GM23338 (cell line): Measurements from ENCODE around the gene SIKE1. TPM values are rescaled to one million over a fixed set of nuclear protein-coding genes. Genes with fewer than 3 reads are reported as not detected.
A peak's percentile ranks its signal among the peaks of the same experiment; 100 is the strongest.

Experiments
- ATAC-seq: fragments of 200-7000 bp; cut with Tn5 transposase; 3 replicates; pipeline ENCODE4 v1.9.1; 2020
- DNase-seq: peaks from one replicate; pipeline ENCODE4 v3.0.0-alpha.2; 2015; ENCODE audit warnings: low spot score
- H2AFZ ChIP-seq: fragments of 200-600 bp; sonication (generic); 2 replicates; pipeline ENCODE4 v1.8.0; 2016; ENCODE audit warnings: antibody characterized with exemption, mild to moderate bottlenecking, moderate library complexity
- H3F3A ChIP-seq: fragments of 200-600 bp; sonication (generic); replicated peaks from 2 replicates; pipeline ENCODE4 v1.8.0; 2017; ENCODE audit warnings: antibody characterized with exemption, mixed run types, low read depth
- H3K27ac ChIP-seq: fragments of 200-600 bp; sonication (generic); 2 replicates; pipeline ENCODE4 v1.6.1; 2016; ENCODE audit warnings: low read depth
- H3K27me3 ChIP-seq: fragments of 200-600 bp; sonication (generic); 2 replicates; pipeline ENCODE4 v1.8.0; 2016; ENCODE audit warnings: mild to moderate bottlenecking, mixed run types, moderate library complexity; ENCODE audit not compliant: insufficient read depth
- H3K36me3 ChIP-seq: fragments of 200-600 bp; sonication (generic); 2 replicates; pipeline ENCODE4 v1.8.0; 2016; ENCODE audit warnings: mild to moderate bottlenecking; ENCODE audit not compliant: insufficient read depth
- H3K4me1 ChIP-seq: fragments of 200-600 bp; sonication (generic); 2 replicates; pipeline ENCODE4 v1.8.0; 2016; ENCODE audit warnings: mild to moderate bottlenecking, moderate library complexity; ENCODE audit not compliant: insufficient read depth
- H3K4me2 ChIP-seq: fragments of 200-600 bp; sonication (generic); 2 replicates; pipeline ENCODE4 v1.7.1; 2017; ENCODE audit warnings: mixed run types
- H3K4me3 ChIP-seq: fragments of 200-600 bp; sonication (generic); 2 replicates; pipeline ENCODE4 v1.6.1; 2016; ENCODE audit warnings: mixed run types
- H3K79me2 ChIP-seq: fragments of 200-600 bp; sonication (generic); replicated peaks from 2 replicates; pipeline ENCODE4 v1.8.0; 2017; ENCODE audit warnings: mild to moderate bottlenecking; ENCODE audit not compliant: insufficient read depth
- H3K9me2 ChIP-seq: fragments of 200-600 bp; sonication (generic); 2 replicates; pipeline ENCODE4 v1.8.0; 2017; ENCODE audit not compliant: insufficient read depth
- H4K20me1 ChIP-seq: fragments of 200-600 bp; sonication (generic); replicated peaks from 2 replicates; pipeline ENCODE4 v1.8.0; 2017; ENCODE audit warnings: mild to moderate bottlenecking; ENCODE audit not compliant: insufficient read depth
- H3K27ac Mint-ChIP-seq: 2 replicates; pipeline ENCODE4 v1.8.0; 2020; ENCODE audit warnings: inconsistent platforms, mild to moderate bottlenecking, moderate library complexity, mixed read lengths
- H3K27me3 Mint-ChIP-seq: 3 replicates; pipeline ENCODE4 v1.8.0; 2022; ENCODE audit warnings: low read depth, mild to moderate bottlenecking, moderate library complexity, mixed read lengths, inconsistent platforms; ENCODE audit not compliant: insufficient read depth, poor library complexity
- H3K36me3 Mint-ChIP-seq: 3 replicates; pipeline ENCODE4 v1.8.0; 2021; ENCODE audit warnings: low read depth, mild to moderate bottlenecking, inconsistent platforms, moderate library complexity, mixed read lengths
- H3K4me1 Mint-ChIP-seq: 3 replicates; pipeline ENCODE4 v1.8.0; 2020; ENCODE audit warnings: mild to moderate bottlenecking, inconsistent platforms, mixed read lengths
- H3K4me3 Mint-ChIP-seq: 3 replicates; pipeline ENCODE4 v1.8.0; 2021; ENCODE audit warnings: moderate library complexity, mild to moderate bottlenecking, inconsistent platforms, mixed read lengths
- H3K9me3 Mint-ChIP-seq: 3 replicates; pipeline ENCODE4 v1.8.0; 2020; ENCODE audit warnings: moderate library complexity, mild to moderate bottlenecking, inconsistent platforms, mixed read lengths
- EZH2phosphoT487 ChIP-seq: fragments of 200-600 bp; sonication (generic); IDR thresholded peaks from one replicate; pipeline ENCODE4 v1.8.1; 2018; ENCODE audit warnings: antibody characterized with exemption; ENCODE audit not compliant: unreplicated experiment
- POLR2AphosphoS5 ChIP-seq: IDR thresholded peaks from 2 replicates; pipeline ENCODE4 v1.6.1; 2016; ENCODE audit warnings: antibody characterized with exemption, low read depth
- ZNF331 ChIP-seq: fragments of 250-450 bp; sonication (Bioruptor Pico); IDR thresholded peaks from 2 replicates; pipeline ENCODE4 v1.5.0; 2020; ENCODE audit warnings: low read depth, mild to moderate bottlenecking, moderate library complexity
- ZNF462 ChIP-seq: fragments of 250-450 bp; sonication (Bioruptor Pico); IDR thresholded peaks from 2 replicates; pipeline ENCODE4 v1.5.0; 2020; ENCODE audit warnings: mild to moderate bottlenecking, moderate library complexity
- polyA plus RNA-seq: library from polyadenylated mRNA; unstranded; fragments of >200 nt; fragmentation: Nextera tagmentation; extraction: Ambion mirVana; gene quantifications from 2 replicates; pipeline ENCODE4 v1.2.1, GENCODE V29; 2016
- total RNA-seq: library from RNA; depleted of rRNA; stranded (reverse); fragments of >200 nt; shearing (Covaris generic); gene quantifications from 2 replicates; pipeline ENCODE4 v1.2.3, GENCODE V29; 2014
- TF ChIP-seq, protein P1 (sequence below): IDR thresholded peaks from 2 replicates; pipeline ENCODE4 v1.6.1; 2016; ENCODE audit warnings: antibody characterized with exemption

Gene SIKE1
- total and polyA plus RNA-seq, 2 experiments from 2014 or later = 74.0 to 96.3 TPM

DNA sequence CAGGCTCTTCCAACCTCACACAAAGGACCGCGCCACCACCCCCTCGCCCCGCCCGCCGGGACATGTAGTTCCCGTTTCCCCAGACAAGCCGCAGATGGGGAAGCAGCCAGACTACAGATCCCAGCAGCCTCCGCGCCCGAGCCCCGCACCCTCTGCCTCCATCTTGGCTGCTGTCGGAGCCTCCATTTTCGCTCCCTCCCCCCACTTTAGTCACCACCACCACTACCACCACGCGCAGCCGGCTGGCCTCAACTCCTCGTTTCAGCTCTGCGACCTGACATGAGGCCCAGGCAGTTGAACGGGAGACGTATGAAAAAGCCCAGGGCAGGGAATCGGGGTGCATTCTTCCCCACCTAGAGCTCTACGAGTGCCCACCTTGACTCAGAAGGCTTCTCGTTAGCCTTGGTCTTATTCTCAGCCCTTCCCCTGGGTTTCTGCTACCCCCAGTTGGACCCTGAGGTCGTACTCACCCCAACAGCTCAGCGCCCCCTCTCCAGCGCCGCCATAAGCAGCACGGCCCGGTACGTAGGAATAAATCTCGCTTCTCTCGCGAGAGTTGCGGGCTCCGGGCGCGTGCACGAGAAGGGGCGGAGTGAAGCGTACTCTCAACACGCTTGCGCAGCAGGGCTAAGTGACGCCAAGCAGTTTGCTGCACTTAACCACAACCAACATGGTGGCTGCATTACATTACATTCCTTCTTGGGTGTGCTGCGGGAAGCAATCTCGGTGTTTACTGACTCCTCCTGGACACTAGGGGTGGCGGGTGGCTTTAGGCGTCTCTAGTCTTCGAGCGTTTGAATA lies 22.8 kb downstream of the SIKE1 start, which contains the start of gene CSDE1 (continued):
- TF ChIP-seq ZNF462 (CRISPR knock-in tag) (no peak), EZH2phosphoT487 (no peak)
- TF ChIP-seq, protein P1, sequence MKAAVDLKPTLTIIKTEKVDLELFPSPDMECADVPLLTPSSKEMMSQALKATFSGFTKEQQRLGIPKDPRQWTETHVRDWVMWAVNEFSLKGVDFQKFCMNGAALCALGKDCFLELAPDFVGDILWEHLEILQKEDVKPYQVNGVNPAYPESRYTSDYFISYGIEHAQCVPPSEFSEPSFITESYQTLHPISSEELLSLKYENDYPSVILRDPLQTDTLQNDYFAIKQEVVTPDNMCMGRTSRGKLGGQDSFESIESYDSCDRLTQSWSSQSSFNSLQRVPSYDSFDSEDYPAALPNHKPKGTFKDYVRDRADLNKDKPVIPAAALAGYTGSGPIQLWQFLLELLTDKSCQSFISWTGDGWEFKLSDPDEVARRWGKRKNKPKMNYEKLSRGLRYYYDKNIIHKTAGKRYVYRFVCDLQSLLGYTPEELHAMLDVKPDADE = peak; percentile 96

- peak; percentile 45 for ATAC-seq
- peak overlapping the region; percentile 72 for H3K4me3 ChIP-seq
- peak overlapping the region; percentile 94 for H3K27ac ChIP-seq
- H3K36me3 Mint-ChIP-seq = peaks cover 26% of the 10 kb centered on the region
- no peaks in the 10 kb centered on the region for H3F3A ChIP-seq
- H3K4me2 ChIP-seq = peak overlapping the region; percentile 81
- peak; percentile 76 for DNase-seq
- H3K36me3 ChIP-seq = 0 out of 2 replicates have a peak, but pooled peaks cover 4% of the 10 kb centered on the region
- H3K27ac Mint-ChIP-seq = peak overlapping the region; percentile 100
- H3K27me3 Mint-ChIP-seq = peaks cover 9% of the 10 kb centered on the region
- peaks cover 48% of the 10 kb centered on the region for H3K4me1 Mint-ChIP-seq
- H2AFZ ChIP-seq = no peak overlapping the region
- H4K20me1 ChIP-seq = peaks cover 41% of the 10 kb centered on the region
- H3K4me1 ChIP-seq = peaks cover 42% of the 10 kb centered on the region
- H3K4me3 Mint-ChIP-seq = peak overlapping the region; percentile 96
- no peaks in the 10 kb centered on the region for H3K9me3 Mint-ChIP-seq
- H3K27me3 ChIP-seq = no peaks in the 10 kb centered on the region
- peaks cover 52% of the 10 kb centered on the region for H3K79me2 ChIP-seq
- no peak for TF ChIP-seq ZNF331 (CRISPR knock-in tag)
- 0 out of 2 replicates have a peak, but pooled peaks have one; percentile 31 for TF ChIP-seq POLR2AphosphoS5
- no peaks in the 10 kb centered on the region for H3K9me2 ChIP-seq
These were observed 23.5 kb downstream of the SIKE1 start for GRCh38 chr1:114756949-114757454.
